HEK293T (cell line): ENCODE measurements around the gene MORN3.

Experiments
- BHLHE40 ChIP-seq: fragments of 450-650 bp; IDR thresholded peaks from 2 replicates; pipeline ENCODE4 v1.6.1; 2016; ENCODE audit warnings: mild to moderate bottlenecking, moderate library complexity, borderline replicate concordance
- FOXM1 ChIP-seq: fragments of 450-650 bp; IDR thresholded peaks from 2 replicates; pipeline ENCODE4 v1.6.1; 2017; ENCODE audit warnings: mild to moderate bottlenecking, borderline replicate concordance
- PKNOX1 ChIP-seq: fragments of 450-650 bp; IDR thresholded peaks from 2 replicates; pipeline ENCODE4 v1.6.1; 2016

- TF ChIP-seq BHLHE40, result no peak
- TF ChIP-seq FOXM1, result no peak
- no peak for TF ChIP-seq PKNOX1
Measured at GRCh38 chr12:121613462-121613861, 56.0 kb downstream of the MORN3 start.
